ENCODE measurements around the gene EOMES.

Gene EOMES

DNA sequence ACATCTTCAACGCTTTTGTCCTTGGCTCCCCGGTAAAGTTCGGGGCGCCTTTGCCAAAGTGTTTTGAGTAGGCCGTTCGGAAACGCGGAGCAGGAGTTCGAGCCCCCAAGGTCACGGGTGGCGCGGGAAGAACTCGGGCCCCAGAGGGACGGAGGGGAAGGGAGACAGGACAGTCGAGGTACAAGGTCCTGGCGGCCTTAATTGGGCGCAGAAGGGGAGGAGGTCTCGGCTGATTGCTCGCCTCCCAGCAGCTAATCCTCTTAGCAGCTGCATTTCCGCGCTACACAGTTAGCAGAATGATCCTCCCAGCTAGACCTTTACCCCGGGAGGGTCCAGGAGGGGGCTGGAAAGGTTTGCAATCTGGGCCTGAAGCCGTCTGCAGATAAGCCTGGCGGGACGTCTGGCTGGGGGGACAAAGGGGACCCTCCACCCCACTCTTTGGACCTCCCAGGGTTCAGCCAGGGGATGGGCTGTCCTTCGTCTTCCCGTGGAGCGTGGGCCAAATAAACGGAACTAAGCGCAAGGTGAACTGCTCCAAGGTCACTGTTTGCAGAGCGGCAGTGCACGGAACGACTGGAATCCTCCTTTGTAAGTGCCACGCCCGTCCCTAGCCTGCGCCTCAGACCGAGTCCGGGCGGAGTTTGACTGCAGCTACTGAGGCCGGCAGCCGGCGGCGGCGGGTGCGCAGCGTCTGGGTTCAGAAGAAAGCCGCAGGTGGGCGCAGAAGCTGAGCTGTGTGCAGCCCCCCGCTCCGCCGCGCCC, 7.2 kb downstream of the EOMES start:
- Mint-ChIP-seq H3K4me3 (peak overlapping the region; percentile 22), H3K27me3 (peaks cover 49% of the 10 kb centered on the region), H3K9me3 (no peaks in the 10 kb centered on the region), H3K36me3 (no peaks in the 10 kb centered on the region), H3K27ac (no peak overlapping the region), H3K4me1 (peaks cover 17% of the 10 kb centered on the region)
- ATAC-seq (ENCODE audit: low read depth) = no peak
- DNase-seq (ENCODE audit: low spot score in 2 of 2) = peak in 1 of 2 donors; percentile 34

GRCh38 chr3:27714146-27714526, 8.0 kb downstream of the EOMES start:
- no peak overlapping the region for H3K27ac Mint-ChIP-seq
- no peaks in the 10 kb centered on the region for H3K9me3 Mint-ChIP-seq
- peak overlapping the region; percentile 75 for H3K4me3 Mint-ChIP-seq
- peaks cover 43% of the 10 kb centered on the region for H3K27me3 Mint-ChIP-seq
- no peak for ATAC-seq (ENCODE audit: low read depth)
- H3K4me1 Mint-ChIP-seq = peaks cover 17% of the 10 kb centered on the region
- no peak for DNase-seq (ENCODE audit: low spot score in 2 of 2)
- H3K36me3 Mint-ChIP-seq = no peaks in the 10 kb centered on the region

GRCh38 chr3:27713435-27714145, 8.5 kb downstream of the EOMES start:
- H3K9me3 Mint-ChIP-seq = no peaks in the 10 kb centered on the region
- peak in 1 of 2 donors; percentile 16 for DNase-seq (ENCODE audit: low spot score in 2 of 2)
- peaks cover 17% of the 10 kb centered on the region for H3K4me1 Mint-ChIP-seq
- H3K4me3 Mint-ChIP-seq = peak overlapping the region; percentile 92
- peak overlapping the region; percentile 70 for H3K27ac Mint-ChIP-seq
- H3K36me3 Mint-ChIP-seq = no peaks in the 10 kb centered on the region
- no peak for ATAC-seq (ENCODE audit: low read depth)
- H3K27me3 Mint-ChIP-seq = peaks cover 42% of the 10 kb centered on the region

GRCh38 chr3:27713078-27713423, 9.1 kb downstream of the EOMES start:
- Mint-ChIP-seq H3K4me3 (peak overlapping the region; percentile 92), H3K4me1 (peaks cover 17% of the 10 kb centered on the region), H3K36me3 (no peaks in the 10 kb centered on the region), H3K27me3 (peaks cover 40% of the 10 kb centered on the region), H3K27ac (peak overlapping the region; percentile 70), H3K9me3 (no peaks in the 10 kb centered on the region)
- ATAC-seq (ENCODE audit: low read depth) (no peak), DNase-seq (ENCODE audit: low spot score in 2 of 2) (no peak)

- peak overlapping the region; percentile 92 for H3K4me3 Mint-ChIP-seq
- H3K27me3 Mint-ChIP-seq = peaks cover 39% of the 10 kb centered on the region
- peak; percentile 93 for ATAC-seq (ENCODE audit: low read depth)
- peak overlapping the region; percentile 70 for H3K27ac Mint-ChIP-seq
- DNase-seq (ENCODE audit: low spot score in 2 of 2) = peak; percentile 66 to 71
- H3K9me3 Mint-ChIP-seq = no peaks in the 10 kb centered on the region
- no peaks in the 10 kb centered on the region for H3K36me3 Mint-ChIP-seq
- peaks cover 17% of the 10 kb centered on the region for H3K4me1 Mint-ChIP-seq
These were observed 9.7 kb downstream of the EOMES start for GRCh38 chr3:27712136-27713077.

GRCh38 chr3:27708250-27708649, 13.9 kb downstream of the EOMES start:
- ATAC-seq (ENCODE audit: low read depth) (no peak), DNase-seq (ENCODE audit: low spot score in 2 of 2) (no peak)
- Mint-ChIP-seq H3K36me3 (no peaks in the 10 kb centered on the region), H3K27ac (no peak overlapping the region), H3K4me1 (peaks cover 3% of the 10 kb centered on the region), H3K9me3 (no peaks in the 10 kb centered on the region), H3K27me3 (peaks cover 16% of the 10 kb centered on the region), H3K4me3 (no peak overlapping the region)

GRCh38 chr3:27699067-27699466, 23.1 kb downstream of the EOMES start:
- peaks cover 7% of the 10 kb centered on the region for H3K4me1 Mint-ChIP-seq
- DNase-seq (ENCODE audit: low spot score in 2 of 2) = no peak
- H3K36me3 Mint-ChIP-seq = no peaks in the 10 kb centered on the region
- no peaks in the 10 kb centered on the region for H3K27me3 Mint-ChIP-seq
- no peak overlapping the region for H3K4me3 Mint-ChIP-seq
- H3K9me3 Mint-ChIP-seq = peaks cover 6% of the 10 kb centered on the region
- H3K27ac Mint-ChIP-seq = no peak overlapping the region
- ATAC-seq (ENCODE audit: low read depth) = peak; percentile 98

DNA sequence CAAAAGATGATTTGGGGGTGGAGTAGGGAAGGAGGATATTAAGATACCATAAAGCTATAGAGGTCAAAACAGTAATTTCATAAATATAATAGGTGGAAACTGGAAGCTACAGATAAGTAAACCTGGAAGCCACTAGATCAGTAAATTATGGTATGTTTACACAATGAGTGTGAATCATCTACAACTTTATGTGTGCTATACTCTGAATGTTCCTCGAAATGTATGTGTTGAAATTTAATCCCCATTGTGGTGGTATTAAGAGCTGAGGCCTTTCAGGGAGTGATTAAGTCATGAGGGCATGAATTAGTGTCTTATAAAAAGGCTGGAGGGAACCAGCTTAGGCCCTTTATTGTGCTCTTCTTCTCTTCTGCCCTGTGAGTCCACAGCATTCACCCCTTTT, 25.2 kb downstream of the EOMES start:
- Mint-ChIP-seq H3K4me1 (peaks cover 7% of the 10 kb centered on the region), H3K36me3 (no peaks in the 10 kb centered on the region), H3K9me3 (peaks cover 6% of the 10 kb centered on the region), H3K27me3 (no peaks in the 10 kb centered on the region), H3K27ac (no peak overlapping the region), H3K4me3 (no peak overlapping the region)
- ATAC-seq (ENCODE audit: low read depth) (no peak), DNase-seq (ENCODE audit: low spot score in 2 of 2) (no peak)

- Mint-ChIP-seq H3K27me3 (peaks cover 3% of the 10 kb centered on the region), H3K4me1 (peaks cover 7% of the 10 kb centered on the region), H3K4me3 (no peak overlapping the region), H3K36me3 (peaks cover 4% of the 10 kb centered on the region), H3K27ac (no peak overlapping the region), H3K9me3 (peaks cover 12% of the 10 kb centered on the region)
- ATAC-seq (ENCODE audit: low read depth) = no peak
- no peak for DNase-seq (ENCODE audit: low spot score in 2 of 2)
These were observed 26.5 kb downstream of the EOMES start for GRCh38 chr3:27695636-27696035.

DNA sequence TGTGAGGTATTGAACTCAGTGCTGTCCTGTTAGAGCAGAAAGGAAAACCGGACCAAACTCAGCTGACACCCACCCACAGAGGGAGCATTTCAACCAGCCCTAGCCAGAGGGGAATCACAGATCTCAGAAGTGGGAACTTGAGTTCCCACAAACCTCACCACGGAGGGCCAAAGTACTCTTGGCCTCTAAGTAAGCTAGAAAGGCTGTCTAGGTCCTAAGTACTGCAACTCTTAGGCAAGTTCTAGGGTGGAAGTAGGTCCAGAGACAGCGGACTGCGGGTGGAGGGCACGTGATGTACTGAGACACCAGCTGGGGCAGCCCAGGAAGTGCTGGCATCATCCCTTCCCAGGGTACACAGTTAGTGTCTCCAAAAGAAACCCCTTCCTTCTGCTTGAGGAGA, 34.1 kb downstream of the EOMES start:
- DNase-seq (ENCODE audit: low spot score in 2 of 2) = no peak
- no peaks in the 10 kb centered on the region for H3K4me1 Mint-ChIP-seq
- H3K36me3 Mint-ChIP-seq = peaks cover 6% of the 10 kb centered on the region
- H3K27me3 Mint-ChIP-seq = peaks cover 5% of the 10 kb centered on the region
- ATAC-seq (ENCODE audit: low read depth) = no peak
- H3K9me3 Mint-ChIP-seq = peaks cover 13% of the 10 kb centered on the region
- no peak overlapping the region for H3K27ac Mint-ChIP-seq
- H3K4me3 Mint-ChIP-seq = no peak overlapping the region

DNA sequence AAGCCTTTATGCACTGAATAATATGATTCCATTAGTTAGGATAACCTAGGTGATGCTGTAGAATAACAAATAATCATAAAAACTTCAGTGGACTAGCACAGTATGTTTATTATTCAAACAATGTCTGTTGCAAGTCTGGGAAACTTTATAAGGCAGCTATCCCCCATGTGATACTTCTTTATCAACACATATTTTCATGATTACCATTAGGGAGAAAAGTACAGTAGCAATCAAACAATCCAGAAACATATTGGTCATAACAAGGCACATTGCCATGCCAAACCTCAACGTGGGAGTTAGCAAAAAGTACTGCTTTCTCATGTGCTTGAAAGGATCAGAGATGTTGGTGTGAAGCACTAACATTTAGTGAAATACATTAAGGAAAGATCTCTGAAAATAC, 35.5 kb downstream of the EOMES start:
- H3K4me1 Mint-ChIP-seq = no peaks in the 10 kb centered on the region
- no peak overlapping the region for H3K27ac Mint-ChIP-seq
- H3K9me3 Mint-ChIP-seq = peaks cover 12% of the 10 kb centered on the region
- no peak for DNase-seq (ENCODE audit: low spot score in 2 of 2)
- H3K27me3 Mint-ChIP-seq = peaks cover 5% of the 10 kb centered on the region
- ATAC-seq (ENCODE audit: low read depth) = no peak
- no peak overlapping the region for H3K4me3 Mint-ChIP-seq
- peaks cover 6% of the 10 kb centered on the region for H3K36me3 Mint-ChIP-seq

DNA sequence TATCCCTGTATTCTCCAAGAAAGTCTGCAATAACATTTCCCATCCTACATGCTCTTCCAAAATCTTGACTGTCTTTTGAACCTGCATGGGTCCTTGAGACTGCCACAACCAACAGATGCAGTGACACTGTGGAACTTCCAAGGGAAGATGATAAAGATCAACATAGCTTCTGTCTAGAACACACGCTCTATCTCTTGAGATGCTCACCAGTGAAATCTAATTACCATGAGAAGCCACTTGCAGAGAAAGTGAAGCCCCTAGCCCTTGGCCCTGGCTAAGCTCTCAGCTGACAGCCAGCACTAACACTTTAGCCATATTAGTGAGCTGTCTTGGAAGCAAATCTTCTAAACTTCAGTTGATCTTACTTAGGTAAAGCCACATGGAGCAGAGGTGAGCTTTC, 36.6 kb downstream of the EOMES start:
- peaks cover 2% of the 10 kb centered on the region for H3K36me3 Mint-ChIP-seq
- DNase-seq (ENCODE audit: low spot score in 2 of 2) (no peak), ATAC-seq (ENCODE audit: low read depth) (no peak)
- no peak overlapping the region for H3K4me3 Mint-ChIP-seq
- peaks cover 3% of the 10 kb centered on the region for H3K4me1 Mint-ChIP-seq
- peaks cover 7% of the 10 kb centered on the region for H3K9me3 Mint-ChIP-seq
- H3K27ac Mint-ChIP-seq = no peak overlapping the region
- peaks cover 1% of the 10 kb centered on the region for H3K27me3 Mint-ChIP-seq

GRCh38 chr3:27684302-27684701, 37.8 kb downstream of the EOMES start:
- H3K4me3 Mint-ChIP-seq = no peak overlapping the region
- H3K4me1 Mint-ChIP-seq = peaks cover 10% of the 10 kb centered on the region
- no peak overlapping the region for H3K27ac Mint-ChIP-seq
- no peaks in the 10 kb centered on the region for H3K9me3 Mint-ChIP-seq
- no peaks in the 10 kb centered on the region for H3K36me3 Mint-ChIP-seq
- peaks cover 1% of the 10 kb centered on the region for H3K27me3 Mint-ChIP-seq
- ATAC-seq (ENCODE audit: low read depth) (no peak), DNase-seq (ENCODE audit: low spot score in 2 of 2) (no peak)

DNA sequence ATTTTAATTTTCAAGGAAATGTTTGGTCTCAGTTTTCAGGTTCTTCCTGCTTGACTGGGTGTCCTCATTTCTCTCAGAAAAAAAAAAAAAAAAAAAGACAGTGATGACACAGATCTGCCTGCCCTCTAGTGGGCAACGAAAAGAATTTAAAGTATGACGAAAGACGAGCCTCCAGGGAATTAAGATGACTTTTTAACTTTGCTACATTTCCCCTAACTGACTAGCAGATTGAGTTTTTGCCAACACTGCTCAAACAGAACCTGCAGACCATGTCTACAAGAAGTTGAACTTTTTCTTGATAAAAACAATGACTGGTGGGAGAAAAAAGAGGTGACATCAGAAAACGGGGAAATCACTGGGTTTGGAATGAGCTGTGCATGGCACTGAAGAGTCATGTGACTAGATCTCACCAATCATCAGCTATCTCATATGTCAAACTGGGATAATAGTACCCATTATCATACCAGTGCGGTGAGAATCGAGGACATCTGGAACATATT, 40.8 kb downstream of the EOMES start:
- H3K9me3 Mint-ChIP-seq = no peaks in the 10 kb centered on the region
- no peaks in the 10 kb centered on the region for H3K36me3 Mint-ChIP-seq
- H3K4me3 Mint-ChIP-seq = peak overlapping the region; percentile 59
- H3K4me1 Mint-ChIP-seq = peaks cover 10% of the 10 kb centered on the region
- DNase-seq (ENCODE audit: low spot score in 2 of 2) = peak; percentile 34 to 71
- peak overlapping the region; percentile 17 for H3K27ac Mint-ChIP-seq
- ATAC-seq (ENCODE audit: low read depth) = peak; percentile 89
- no peaks in the 10 kb centered on the region for H3K27me3 Mint-ChIP-seq
